ENCODE measurements around the gene ROBO3. TPM values are rescaled to one million over a fixed set of nuclear protein-coding genes. Genes with fewer than 3 reads are reported as not detected.
A peak's percentile ranks its signal among the peaks of the same experiment; 100 is the strongest.

Gene ROBO3, protein sequence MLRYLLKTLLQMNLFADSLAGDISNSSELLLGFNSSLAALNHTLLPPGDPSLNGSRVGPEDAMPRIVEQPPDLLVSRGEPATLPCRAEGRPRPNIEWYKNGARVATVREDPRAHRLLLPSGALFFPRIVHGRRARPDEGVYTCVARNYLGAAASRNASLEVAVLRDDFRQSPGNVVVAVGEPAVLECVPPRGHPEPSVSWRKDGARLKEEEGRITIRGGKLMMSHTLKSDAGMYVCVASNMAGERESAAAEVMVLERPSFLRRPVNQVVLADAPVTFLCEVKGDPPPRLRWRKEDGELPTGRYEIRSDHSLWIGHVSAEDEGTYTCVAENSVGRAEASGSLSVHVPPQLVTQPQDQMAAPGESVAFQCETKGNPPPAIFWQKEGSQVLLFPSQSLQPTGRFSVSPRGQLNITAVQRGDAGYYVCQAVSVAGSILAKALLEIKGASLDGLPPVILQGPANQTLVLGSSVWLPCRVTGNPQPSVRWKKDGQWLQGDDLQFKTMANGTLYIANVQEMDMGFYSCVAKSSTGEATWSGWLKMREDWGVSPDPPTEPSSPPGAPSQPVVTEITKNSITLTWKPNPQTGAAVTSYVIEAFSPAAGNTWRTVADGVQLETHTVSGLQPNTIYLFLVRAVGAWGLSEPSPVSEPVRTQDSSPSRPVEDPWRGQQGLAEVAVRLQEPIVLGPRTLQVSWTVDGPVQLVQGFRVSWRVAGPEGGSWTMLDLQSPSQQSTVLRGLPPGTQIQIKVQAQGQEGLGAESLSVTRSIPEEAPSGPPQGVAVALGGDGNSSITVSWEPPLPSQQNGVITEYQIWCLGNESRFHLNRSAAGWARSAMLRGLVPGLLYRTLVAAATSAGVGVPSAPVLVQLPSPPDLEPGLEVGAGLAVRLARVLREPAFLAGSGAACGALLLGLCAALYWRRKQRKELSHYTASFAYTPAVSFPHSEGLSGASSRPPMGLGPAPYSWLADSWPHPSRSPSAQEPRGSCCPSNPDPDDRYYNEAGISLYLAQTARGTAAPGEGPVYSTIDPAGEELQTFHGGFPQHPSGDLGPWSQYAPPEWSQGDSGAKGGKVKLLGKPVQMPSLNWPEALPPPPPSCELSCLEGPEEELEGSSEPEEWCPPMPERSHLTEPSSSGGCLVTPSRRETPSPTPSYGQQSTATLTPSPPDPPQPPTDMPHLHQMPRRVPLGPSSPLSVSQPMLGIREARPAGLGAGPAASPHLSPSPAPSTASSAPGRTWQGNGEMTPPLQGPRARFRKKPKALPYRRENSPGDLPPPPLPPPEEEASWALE (N-terminal part only)
- total RNA-seq (2021; ENCODE audit: unreplicated experiment) (30.7 TPM), Bru-seq, nascent RNA (percentile 50 among the genes with signal in this experiment), BruChase-seq, experiment 1, labeled RNA remaining after a 6-hour chase (percentile 60 among the genes with signal in this experiment), BruChase-seq, experiment 2, labeled RNA remaining after a 2-hour chase (percentile 62 among the genes with signal in this experiment)
- 51.1 and 52.9 TPM in 2 replicates for polyA plus RNA-seq (2012)
- long read RNA-seq, partial matches to known transcripts, result 29 of 37 reads
- long read RNA-seq, other reads (novel, unspliced or antisense), result 8 of 37 reads

DNA sequence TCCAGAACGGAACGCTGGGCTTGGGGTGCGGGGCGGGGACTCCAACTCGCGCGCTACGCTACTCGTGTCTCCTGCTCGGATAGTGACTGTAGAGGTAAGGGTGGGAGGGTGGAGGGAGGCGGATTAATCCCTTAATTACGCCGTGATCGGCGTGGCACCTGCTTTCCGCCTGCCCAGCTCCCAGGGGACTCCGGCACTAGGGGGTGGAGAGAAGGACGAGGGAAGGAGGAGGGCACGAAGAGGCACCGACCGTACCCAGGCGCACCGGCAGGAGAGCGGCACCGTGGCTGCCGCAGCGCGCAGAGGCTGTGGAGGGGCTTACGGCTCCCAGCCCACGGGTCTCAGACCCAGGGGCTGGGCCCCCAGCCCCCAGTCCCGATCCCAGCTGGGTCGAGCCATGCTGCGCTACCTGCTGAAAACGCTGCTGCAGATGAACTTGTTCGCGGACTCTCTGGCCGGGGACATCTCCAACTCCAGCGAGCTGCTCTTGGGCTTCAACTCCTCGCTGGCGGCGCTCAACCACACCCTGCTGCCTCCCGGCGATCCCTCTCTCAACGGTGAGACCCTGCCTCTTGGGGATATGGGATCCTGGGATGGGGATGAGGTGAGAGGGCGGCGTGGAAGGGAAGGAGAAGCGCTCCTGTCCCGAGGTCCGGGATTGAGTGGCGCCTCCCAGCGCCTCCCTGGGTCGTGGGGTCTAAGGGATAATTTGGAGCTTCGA lies at the start of gene ROBO3:
Gene ROBO3, plus strand, starts transcription at position 252 of the 721 bp plus-strand sequence. Its CDS starts 146 bp downstream, at position 398.
- no TSS peak for BruUV-seq (replicated peaks)
- no peaks in the 10 kb centered on the region for H3K9me2 ChIP-seq (ENCODE audit: insufficient read depth)
- peaks cover 4 to 9% of the 10 kb centered on the region in 2 experiments; a peak in 2 of 4 replicates for H3K4me1 ChIP-seq (ENCODE audit: control insufficient read depth in 1 of 2, insufficient read depth in 2 of 2, low read length in 2 of 2)
- ChIA-PET POLR2A (interaction anchor here (0.9 kb wide), 1 partner anchor 11 kb away, joined by 3 read pairs; no protein-coding TSS in a partner anchor), RAD21 (ENCODE audit: low non-redundant PET in 1 of 2, low total read pairs in 2 of 2, uncharacterized antibody in 2 of 2, unreplicated experiment in 2 of 2) (no interaction called here), CTCF (interaction anchor here (1.0 to 1.2 kb wide), 2 partner anchors 11 kb away, joined by 3 to 8 read pairs; no protein-coding TSS in a partner anchor)
- TF ChIP-seq EZH2 (IDR thresholded peaks at IDR 0.05), result no peak
- TF ChIP-seq, protein P1, sequence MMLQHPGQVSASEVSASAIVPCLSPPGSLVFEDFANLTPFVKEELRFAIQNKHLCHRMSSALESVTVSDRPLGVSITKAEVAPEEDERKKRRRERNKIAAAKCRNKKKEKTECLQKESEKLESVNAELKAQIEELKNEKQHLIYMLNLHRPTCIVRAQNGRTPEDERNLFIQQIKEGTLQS (IDR thresholded peaks at IDR 0.05), result no peak
- TF ChIP-seq CEBPB (IDR thresholded peaks at IDR 0.05; ENCODE audit: low read depth), result no peak
- TF ChIP-seq ZNF274 (IDR thresholded peaks at IDR 0.05; ENCODE audit: low read depth, low read length), result no peak
- no peak for TF ChIP-seq SRF (IDR thresholded peaks at IDR 0.05; ENCODE audit: low read depth)
- TF ChIP-seq RAD21 (IDR thresholded peaks at IDR 0.05; ENCODE audit: low read depth), result no peak
- no peak for TF ChIP-seq ZFX (IDR thresholded peaks at IDR 0.05)
- no peak for TF ChIP-seq SP1 (IDR thresholded peaks at IDR 0.05; ENCODE audit: low read depth)
- TF ChIP-seq, protein P2, sequence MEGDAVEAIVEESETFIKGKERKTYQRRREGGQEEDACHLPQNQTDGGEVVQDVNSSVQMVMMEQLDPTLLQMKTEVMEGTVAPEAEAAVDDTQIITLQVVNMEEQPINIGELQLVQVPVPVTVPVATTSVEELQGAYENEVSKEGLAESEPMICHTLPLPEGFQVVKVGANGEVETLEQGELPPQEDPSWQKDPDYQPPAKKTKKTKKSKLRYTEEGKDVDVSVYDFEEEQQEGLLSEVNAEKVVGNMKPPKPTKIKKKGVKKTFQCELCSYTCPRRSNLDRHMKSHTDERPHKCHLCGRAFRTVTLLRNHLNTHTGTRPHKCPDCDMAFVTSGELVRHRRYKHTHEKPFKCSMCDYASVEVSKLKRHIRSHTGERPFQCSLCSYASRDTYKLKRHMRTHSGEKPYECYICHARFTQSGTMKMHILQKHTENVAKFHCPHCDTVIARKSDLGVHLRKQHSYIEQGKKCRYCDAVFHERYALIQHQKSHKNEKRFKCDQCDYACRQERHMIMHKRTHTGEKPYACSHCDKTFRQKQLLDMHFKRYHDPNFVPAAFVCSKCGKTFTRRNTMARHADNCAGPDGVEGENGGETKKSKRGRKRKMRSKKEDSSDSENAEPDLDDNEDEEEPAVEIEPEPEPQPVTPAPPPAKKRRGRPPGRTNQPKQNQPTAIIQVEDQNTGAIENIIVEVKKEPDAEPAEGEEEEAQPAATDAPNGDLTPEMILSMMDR (IDR thresholded peaks at IDR 0.05 in 2 of 3, conservative IDR thresholded peaks at IDR 0.05 in 1 of 3; ENCODE audit: borderline replicate concordance in 1 of 3, insufficient read depth in 1 of 3, low read depth in 2 of 3, low read length in 2 of 3), result no peak
- TF ChIP-seq JUND (IDR thresholded peaks at IDR 0.05), result no peak
- TF ChIP-seq, protein P3, sequence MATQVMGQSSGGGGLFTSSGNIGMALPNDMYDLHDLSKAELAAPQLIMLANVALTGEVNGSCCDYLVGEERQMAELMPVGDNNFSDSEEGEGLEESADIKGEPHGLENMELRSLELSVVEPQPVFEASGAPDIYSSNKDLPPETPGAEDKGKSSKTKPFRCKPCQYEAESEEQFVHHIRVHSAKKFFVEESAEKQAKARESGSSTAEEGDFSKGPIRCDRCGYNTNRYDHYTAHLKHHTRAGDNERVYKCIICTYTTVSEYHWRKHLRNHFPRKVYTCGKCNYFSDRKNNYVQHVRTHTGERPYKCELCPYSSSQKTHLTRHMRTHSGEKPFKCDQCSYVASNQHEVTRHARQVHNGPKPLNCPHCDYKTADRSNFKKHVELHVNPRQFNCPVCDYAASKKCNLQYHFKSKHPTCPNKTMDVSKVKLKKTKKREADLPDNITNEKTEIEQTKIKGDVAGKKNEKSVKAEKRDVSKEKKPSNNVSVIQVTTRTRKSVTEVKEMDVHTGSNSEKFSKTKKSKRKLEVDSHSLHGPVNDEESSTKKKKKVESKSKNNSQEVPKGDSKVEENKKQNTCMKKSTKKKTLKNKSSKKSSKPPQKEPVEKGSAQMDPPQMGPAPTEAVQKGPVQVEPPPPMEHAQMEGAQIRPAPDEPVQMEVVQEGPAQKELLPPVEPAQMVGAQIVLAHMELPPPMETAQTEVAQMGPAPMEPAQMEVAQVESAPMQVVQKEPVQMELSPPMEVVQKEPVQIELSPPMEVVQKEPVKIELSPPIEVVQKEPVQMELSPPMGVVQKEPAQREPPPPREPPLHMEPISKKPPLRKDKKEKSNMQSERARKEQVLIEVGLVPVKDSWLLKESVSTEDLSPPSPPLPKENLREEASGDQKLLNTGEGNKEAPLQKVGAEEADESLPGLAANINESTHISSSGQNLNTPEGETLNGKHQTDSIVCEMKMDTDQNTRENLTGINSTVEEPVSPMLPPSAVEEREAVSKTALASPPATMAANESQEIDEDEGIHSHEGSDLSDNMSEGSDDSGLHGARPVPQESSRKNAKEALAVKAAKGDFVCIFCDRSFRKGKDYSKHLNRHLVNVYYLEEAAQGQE (IDR thresholded peaks at IDR 0.05; ENCODE audit: low read depth), result no peak
- H3K4me2 ChIP-seq (ENCODE audit: low read length), result peak within 1 kb of the TSS; percentile 44
- no peak within 1 kb of the TSS for H3K4me3 ChIP-seq (replicated peaks in 1 of 2; ENCODE audit: low read depth in 1 of 2, low read length in 2 of 2)
- H3K27ac ChIP-seq (ENCODE audit: low read depth, low read length), result no peak within 1 kb of the TSS
- intact Hi-C loops (cut with micrococcal nuclease), result loop anchor here (10.0 kb wide), 1 partner anchor 451 kb away; no protein-coding TSS in a partner anchor
- H2AFZ ChIP-seq (ENCODE audit: low read depth, low read length, poor library complexity, severe bottlenecking), result no peak within 1 kb of the TSS
- DNase-seq (ENCODE audit: low read depth, low spot score) (no peak), ATAC-seq (no peak)
- no peaks in the 10 kb centered on the region for H4K20me1 ChIP-seq (ENCODE audit: insufficient read depth)
- no peak within 1 kb of the TSS for H3K9ac ChIP-seq (ENCODE audit: low read length)
- H3K36me3 ChIP-seq (ENCODE audit: control insufficient read depth in 1 of 2, insufficient read depth in 2 of 2, low read length in 2 of 2), result no peaks in the 10 kb centered on the region
- peaks cover 33% of the 10 kb centered on the region; the same call in 1 of the 2 replicates for H3K27me3 ChIP-seq (ENCODE audit: insufficient read depth, low read length)
- H3K79me2 ChIP-seq (ENCODE audit: insufficient read depth, low read length), result no peaks in the 10 kb centered on the region
- no peaks in the 10 kb centered on the region for H3K9me3 ChIP-seq (ENCODE audit: control insufficient read depth in 1 of 2, insufficient read depth in 1 of 2, low read depth in 1 of 2, low read length in 2 of 2)
